Measurements from ENCODE around the gene ADCYAP1.

GRCh38 chr18:933082-933481, 28.4 kb downstream of the ADCYAP1 start:
- TF ChIP-seq CTCF (IDR thresholded peaks at IDR 0.05 in 8 of 11, conservative IDR thresholded peaks at IDR 0.05 in 3 of 11) (no peak), POLR2AphosphoS5 (IDR thresholded peaks at IDR 0.05) (no peak), POLR2A (IDR thresholded peaks at IDR 0.05) (no peak)

Data from spleen (tissue), 7 donors.